H1 (cell line): ENCODE results near the gene C1orf50. TPM values are rescaled to one million over a fixed set of nuclear protein-coding genes. Genes with fewer than 3 reads are reported as not detected.

Experiments used
- CTCF ChIA-PET: fragments of 300-600 bp; sonication (Branson Sonifier 250); formaldehyde crosslinking; loops from one replicate; lab custom pipeline; 2021; ENCODE audit not compliant: partially characterized antibody; lab: Charles Lee
- POLR2A ChIA-PET: fragments of 300-600 bp; sonication (Branson Sonifier 250); formaldehyde crosslinking; loops from one replicate; lab custom pipeline; 2021; ENCODE audit warnings: inconsistent platforms; ENCODE audit not compliant: partially characterized antibody; lab: Charles Lee
- DNase-seq, 2 experiments: peaks; one replicate each; pipeline versions ENCODE4 v3.0.0 to v3.0.0-alpha.2; 2010 to 2022; ENCODE audit warnings: low spot score in 2 of 2, low read depth in 1 of 2, mixed read lengths in 1 of 2
- FAIRE-seq: peaks from 2 replicates; lab custom pipeline; 2011; peaks lifted over from hg19 to GRCh38; lab: Jason Lieb, UNC
- H2AFZ ChIP-seq: 2 replicates; pipeline ENCODE4 v1.8.1; 2012; ENCODE audit warnings: low read length, inconsistent platforms
- H2AK5ac ChIP-seq: 2 replicates; pipeline ENCODE4 v1.6.1; 2013; ENCODE audit warnings: low read depth, low read length
- H2BK120ac ChIP-seq: replicated peaks from 2 replicates; pipeline ENCODE3; 2013; ENCODE audit warnings: low read depth, low read length, inconsistent platforms
- H2BK12ac ChIP-seq: 2 replicates; pipeline ENCODE4 v1.6.1; 2013; ENCODE audit warnings: low read depth, low read length
- H2BK15ac ChIP-seq: 2 replicates; pipeline ENCODE4 v1.6.1; 2013; ENCODE audit warnings: low read length
- H2BK20ac ChIP-seq: 2 replicates; pipeline ENCODE4 v1.6.1; 2013; ENCODE audit warnings: low read length
- H2BK5ac ChIP-seq: 2 replicates; pipeline ENCODE4 v1.6.1; 2013; ENCODE audit warnings: low read depth, low read length
- H3K14ac ChIP-seq: 2 replicates; pipeline ENCODE4 v1.6.1; 2013; ENCODE audit warnings: inconsistent platforms; ENCODE audit not compliant: insufficient read length
- H3K18ac ChIP-seq: 2 replicates; pipeline ENCODE4 v1.6.1; 2013; ENCODE audit warnings: low read length; ENCODE audit errors: extremely low read depth
- H3K23ac ChIP-seq: 2 replicates; pipeline ENCODE4 v1.6.1; 2013; ENCODE audit warnings: inconsistent platforms; ENCODE audit not compliant: insufficient read length
- H3K23me2 ChIP-seq: 2 replicates; pipeline ENCODE4 v1.6.1; 2013; ENCODE audit warnings: low read depth, low read length
- H3K27ac ChIP-seq: 2 replicates; pipeline ENCODE4 v1.6.1; 2011; ENCODE audit warnings: low read depth, low read length, inconsistent platforms
- H3K27me3 ChIP-seq, 4 experiments: replicated peaks in 1 of 4; 1 replicate in 1 of 4; 2 replicates in 3 of 4; pipeline versions ENCODE4 v1.6.1 to v1.8.1; 2011 to 2013; ENCODE audit warnings: low read length in 3 of 4, mild to moderate bottlenecking in 3 of 4, inconsistent platforms in 2 of 4, mixed read lengths in 2 of 4, moderate library complexity in 1 of 4; ENCODE audit not compliant: control insufficient read depth in 3 of 4, insufficient read depth in 3 of 4; ENCODE audit errors: extremely low read depth in 1 of 4
- H3K36me3 ChIP-seq, 4 experiments: 2 replicates each; pipeline versions ENCODE4 v1.6.1 to v1.8.1; 2011 to 2013; ENCODE audit warnings: mild to moderate bottlenecking in 4 of 4, low read length in 3 of 4, moderate library complexity in 2 of 4, control low read depth in 1 of 4, inconsistent platforms in 1 of 4; ENCODE audit not compliant: insufficient read depth in 4 of 4, control insufficient read depth in 2 of 4
- H3K4ac ChIP-seq: replicated peaks from 2 replicates; pipeline ENCODE3; 2013; ENCODE audit warnings: low read length, low read depth, mixed read lengths, inconsistent platforms; ENCODE audit not compliant: insufficient read length
- H3K4me1 ChIP-seq, 4 experiments: replicated peaks in 1 of 4; 1 replicate in 1 of 4; 2 replicates in 3 of 4; pipeline versions ENCODE4 v1.6.1 to v1.8.1; 2011 to 2013; ENCODE audit warnings: low read length in 3 of 4, inconsistent platforms in 2 of 4, mixed read lengths in 1 of 4; ENCODE audit not compliant: insufficient read depth in 4 of 4, control insufficient read depth in 3 of 4
- H3K4me2 ChIP-seq, 2 experiments: 2 replicates each; pipeline versions ENCODE4 v1.6.1 to v1.8.1; 2011 to 2013; ENCODE audit warnings: low read depth in 2 of 2, low read length in 2 of 2, control low read depth in 1 of 2, inconsistent platforms in 1 of 2, mild to moderate bottlenecking in 1 of 2; ENCODE audit not compliant: insufficient read depth in 1 of 2
- H3K4me3 ChIP-seq, 4 experiments: fragments of 200-600, 300-600 bp in 1 of 4; sonication (generic), shearing (Covaris generic), sonication (Bioruptor Twin) in 1 of 4; 2 replicates each; pipeline versions ENCODE4 v1.5.1 to v1.8.1; 2011 to 2016; ENCODE audit warnings: low read length in 4 of 4, low read depth in 3 of 4, control low read depth in 2 of 4, inconsistent platforms in 2 of 4, mild to moderate bottlenecking in 2 of 4, mixed read lengths in 1 of 4, moderate library complexity in 1 of 4; ENCODE audit not compliant: insufficient read depth in 2 of 4; ENCODE audit errors: extremely low read depth in 1 of 4
- H3K56ac ChIP-seq: replicated peaks from 2 replicates; pipeline ENCODE3; 2013; ENCODE audit warnings: low read depth, mild to moderate bottlenecking, mixed read lengths, low read length, inconsistent platforms; ENCODE audit not compliant: insufficient read length
- H3K79me1 ChIP-seq: 2 replicates; pipeline ENCODE4 v1.6.1; 2013; ENCODE audit warnings: low read depth, low read length, control low read depth
- H3K79me2 ChIP-seq, 2 experiments: 2 replicates each; pipeline versions ENCODE4 v1.6.1 to v1.8.1; 2012 to 2013; ENCODE audit warnings: low read length in 2 of 2, mild to moderate bottlenecking in 2 of 2, inconsistent platforms in 1 of 2; ENCODE audit not compliant: insufficient read depth in 2 of 2, control insufficient read depth in 1 of 2
- H3K9ac ChIP-seq, 4 experiments: replicated peaks in 1 of 4; 1 replicate in 1 of 4; 2 replicates in 3 of 4; pipeline versions ENCODE4 v1.6.1 to v1.8.1; 2011 to 2013; ENCODE audit warnings: low read depth in 3 of 4, low read length in 3 of 4, control low read depth in 2 of 4, mild to moderate bottlenecking in 2 of 4, moderate library complexity in 2 of 4, inconsistent platforms in 1 of 4; ENCODE audit errors: extremely low read depth in 1 of 4
- H3K9me3 ChIP-seq, 2 experiments: 2 replicates each; pipeline versions ENCODE4 v1.6.1 to v1.8.1; 2012 to 2013; ENCODE audit warnings: mild to moderate bottlenecking in 2 of 2, moderate library complexity in 2 of 2, control low read depth in 1 of 2, inconsistent platforms in 1 of 2, low read depth in 1 of 2, low read length in 1 of 2, mixed read lengths in 1 of 2; ENCODE audit not compliant: insufficient read depth in 2 of 2
- H4K20me1 ChIP-seq, 2 experiments: replicated peaks in 1 of 2; 2 replicates each; pipeline versions ENCODE3 to v1.8.1; 2011 to 2013; ENCODE audit warnings: inconsistent platforms in 2 of 2, low read length in 2 of 2, mild to moderate bottlenecking in 1 of 2; ENCODE audit not compliant: insufficient read depth in 2 of 2, control insufficient read depth in 1 of 2
- H4K5ac ChIP-seq: 2 replicates; pipeline ENCODE4 v1.6.1; 2013; ENCODE audit warnings: low read length, low read depth, mixed read lengths, inconsistent platforms; ENCODE audit not compliant: insufficient read length
- H4K8ac ChIP-seq: 2 replicates; pipeline ENCODE4 v1.8.0; 2013; ENCODE audit warnings: mild to moderate bottlenecking, moderate library complexity, low read length, inconsistent platforms; ENCODE audit not compliant: insufficient read depth; ENCODE audit errors: extremely low read depth
- H4K91ac ChIP-seq: replicated peaks from 2 replicates; pipeline ENCODE3; 2013; ENCODE audit warnings: low read length, mixed read lengths, inconsistent platforms; ENCODE audit not compliant: insufficient read length
- ATF2 ChIP-seq: IDR thresholded peaks from 2 replicates; pipeline ENCODE4 v1.6.1; 2012; ENCODE audit warnings: low read length, inconsistent platforms
- ATF3 ChIP-seq: IDR thresholded peaks from 2 replicates; pipeline ENCODE4 v1.6.1; 2011; ENCODE audit warnings: low read depth, mild to moderate bottlenecking, low read length; ENCODE audit not compliant: insufficient read depth
- BACH1 ChIP-seq: IDR thresholded peaks from 2 replicates; pipeline ENCODE4 v1.6.1; 2012; ENCODE audit warnings: low read length, improper control_type of control experiment
- CEBPB ChIP-seq: IDR thresholded peaks from 2 replicates; pipeline ENCODE4 v1.6.1; 2012; ENCODE audit warnings: low read depth, low read length
- CHD2 ChIP-seq: IDR thresholded peaks from 2 replicates; pipeline ENCODE4 v1.6.1; 2012; ENCODE audit warnings: low read length, improper control_type of control experiment
- CTBP2 ChIP-seq: IDR thresholded peaks from 2 replicates; pipeline ENCODE4 v1.7.0; 2011; ENCODE audit warnings: borderline replicate concordance, mild to moderate bottlenecking, moderate library complexity, mixed read lengths, low read length; ENCODE audit not compliant: insufficient read depth, insufficient read length
- EZH2 ChIP-seq: fragments of 200-600 bp; sonication (generic); IDR thresholded peaks from 2 replicates; pipeline ENCODE4 v1.7.1; 2012; ENCODE audit warnings: low read depth, mild to moderate bottlenecking, moderate library complexity, low read length, inconsistent platforms; ENCODE audit not compliant: severe bottlenecking
- POLR2A ChIP-seq, 2 experiments: IDR thresholded peaks; 1 replicate in 1 of 2; 2 replicates in 1 of 2; pipeline ENCODE4 v1.6.1; 2011; ENCODE audit warnings: low read depth in 2 of 2, low read length in 2 of 2, mild to moderate bottlenecking in 2 of 2; ENCODE audit errors: control extremely low read depth in 1 of 2
- SP2 ChIP-seq: IDR thresholded peaks from 2 replicates; pipeline ENCODE4 v1.6.1; 2012; ENCODE audit warnings: mild to moderate bottlenecking, low read length, inconsistent platforms
- SP4 ChIP-seq: IDR thresholded peaks from 2 replicates; pipeline ENCODE4 v1.6.1; 2012; ENCODE audit warnings: low read length, inconsistent platforms
- TAF7 ChIP-seq: optimal IDR thresholded peaks from 2 replicates; pipeline ENCODE3; 2011; ENCODE audit warnings: low read depth, mild to moderate bottlenecking, inconsistent platforms, low read length, moderate library complexity, borderline replicate concordance
- YY1 ChIP-seq: IDR thresholded peaks from 2 replicates; pipeline ENCODE4 v1.6.1; 2011; ENCODE audit warnings: low read depth, mild to moderate bottlenecking, low read length
- WGBS, 2 experiments: shearing (Covaris generic) in 1 of 2; methylation state at CpG; one replicate each; pipeline versions ENCODE4 v1.1.6 to v1.1.7; 2013 to 2015; ENCODE audit warnings: low lambda C conversion rate in 2 of 2, mixed read lengths in 2 of 2, inconsistent platforms in 1 of 2, low coverage in 1 of 2, missing lambda C conversion rate in 1 of 2; ENCODE audit not compliant: insufficient replicate concordance in 2 of 2, insufficient coverage in 1 of 2, insufficient read length in 1 of 2; ENCODE audit errors: extremely low coverage in 1 of 2, missing lambda C conversion rate in 1 of 2; 5-methylcytosine and 5-hydroxymethylcytosine counted together
- polyA plus RNA-seq, 7 experiments: library from polyadenylated mRNA; depleted of rRNA in 3 of 7; stranded (reverse) in 5 of 7; unstranded in 2 of 7; fragments of >200 nt in 5 of 7; fragments of 200-250 nt in 2 of 7; gene quantifications; 1 replicate in 5 of 7; 2 replicates in 1 of 7; 4 replicates in 1 of 7; pipeline versions ENCODE4 v1.2.1 to v1.2.3, GENCODE V29; 2011 to 2013; ENCODE audit warnings: missing spikeins in 2 of 7, mixed read lengths in 2 of 7
- total RNA-seq: library from RNA; stranded (reverse); fragmentation: NEBNext Ultra II Directional; extraction: Animal tissue kit (Norgen Biotek cat#: 25700); gene quantifications from 2 replicates; pipeline ENCODE4 v1.2.1, GENCODE V29; 2021

C1orf50 gene
- total and polyA plus RNA-seq, 2 of the 8 experiments (the other 6 are each of a cell fraction or from before 2014, with no cell fraction given): 3.2 to 7.1 TPM

GRCh38 chr1:42720868-42721267 is 46.2 kb upstream of the C1orf50 start:
- Histone ChIP-seq H3K9me3 (no peaks in the 10 kb centered on the region), H3K27ac (no peak overlapping the region), H2AFZ (no peak overlapping the region), H2BK5ac (no peak overlapping the region), H3K36me3 (no peaks in the 10 kb centered on the region), H4K5ac (no peak overlapping the region), H3K4ac (no peak overlapping the region), H2BK15ac (no peak overlapping the region), H4K8ac (no peak overlapping the region), H3K18ac (no peak overlapping the region), H2BK12ac (no peak overlapping the region), H3K14ac (no peak overlapping the region), H3K79me2 (no peaks in the 10 kb centered on the region), H3K4me3 (no peak overlapping the region), H3K27me3 (no peaks in the 10 kb centered on the region), H4K91ac (no peak overlapping the region), H2AK5ac (no peak overlapping the region), H3K23ac (no peak overlapping the region), H3K79me1 (no peaks in the 10 kb centered on the region), H3K56ac (no peak overlapping the region)
- DNase-seq (no peak), FAIRE-seq (no peak)
- CTCF ChIA-PET: interaction anchor here (1.2 to 1.9 kb wide), 3 partner anchors 18 to 37 kb away, joined by 3 to 6 read pairs (median 3); no protein-coding TSS in a partner anchor
- POLR2A ChIA-PET: interaction anchor here (1.0 to 1.1 kb wide), 2 partner anchors 9 to 20 kb away, joined by 3 read pairs; partner anchors contain the start of gene CLDN19
- no peak for TF ChIP-seq CTBP2
- no peak for TF ChIP-seq TAF7
- no peak for TF ChIP-seq YY1
- TF ChIP-seq EZH2: no peak
- no peak for TF ChIP-seq CHD2
- no peak for TF ChIP-seq BACH1
- no peak for TF ChIP-seq SP4
- TF ChIP-seq ATF2: no peak
- no peak for TF ChIP-seq POLR2A (IDR thresholded peaks at IDR 0.05; ENCODE audit: control extremely low read depth in 1 of 2, low read depth in 2 of 2, low read length in 2 of 2)
- no peak for TF ChIP-seq ATF3
- no peak for TF ChIP-seq CEBPB
- TF ChIP-seq SP2: no peak
- TF ChIP-seq, all 59 proteins: peak for 0
- H3K23me2 ChIP-seq: no peaks in the 10 kb centered on the region; the same call in 1 of the 2 replicates
- H3K9ac ChIP-seq: no peak overlapping the region
- peaks cover 0 to 3% of the 10 kb centered on the region in 2 experiments for H4K20me1 ChIP-seq
- no peak overlapping the region for H2BK20ac ChIP-seq
- no peak overlapping the region for H3K4me2 ChIP-seq
- H3K4me1 ChIP-seq: no peaks in the 10 kb centered on the region
- H2BK120ac ChIP-seq: no peak overlapping the region
- 87% methylated on average over 1 of the region's 1 CpG; no CpG with 5 or more reads in 1 of the 2 experiments for WGBS, 2 experiments
